Measurements from ENCODE around the gene ATP1A4.
A peak's percentile ranks its signal among the peaks of the same experiment; 100 is the strongest.

ATP1A4 gene

GRCh38 chr1:160207771-160208556 lies 56.6 kb downstream of the ATP1A4 start:
- no peak for DNase-seq

- DNase-seq: no peak
These were observed 57.3 kb downstream of the ATP1A4 start for GRCh38 chr1:160208557-160209320.

- DNase-seq: peak; percentile 38
These were observed 58.1 kb downstream of the ATP1A4 start for GRCh38 chr1:160209321-160210046.

- peak; percentile 33 for DNase-seq
These were observed 59.2 kb downstream of the ATP1A4 start for GRCh38 chr1:160210561-160210960.

GRCh38 chr1:160211046-160211790 lies 59.8 kb downstream of the ATP1A4 start:
- peak; percentile 43 for DNase-seq

GRCh38 chr1:160214481-160215140 lies 63.2 kb downstream of the ATP1A4 start:
- DNase-seq: no peak

- DNase-seq: no peak
These were observed 64.9 kb downstream of the ATP1A4 start for GRCh38 chr1:160216301-160216700.

GRCh38 chr1:160217481-160218051 lies 66.2 kb downstream of the ATP1A4 start:
- no peak for DNase-seq

- DNase-seq: peak; percentile 84
These were observed 67.9 kb downstream of the ATP1A4 start for GRCh38 chr1:160219062-160219929.

GRCh38 chr1:160220301-160220700 lies 68.9 kb downstream of the ATP1A4 start:
- DNase-seq: no peak

GRCh38 chr1:160221089-160221488 lies 69.7 kb downstream of the ATP1A4 start:
- no peak for DNase-seq

- no peak for DNase-seq
These were observed 71.1 kb downstream of the ATP1A4 start for GRCh38 chr1:160222546-160222945.

- DNase-seq: no peak
These were observed 73.2 kb downstream of the ATP1A4 start for GRCh38 chr1:160224606-160225005.

- DNase-seq: no peak
These were observed 73.9 kb downstream of the ATP1A4 start for GRCh38 chr1:160225345-160225744.

GRCh38 chr1:160226623-160227022 lies 75.2 kb downstream of the ATP1A4 start:
- DNase-seq: no peak

- DNase-seq: no peak
These were observed 75.6 kb downstream of the ATP1A4 start for GRCh38 chr1:160227034-160227433.

GRCh38 chr1:160227561-160227960 lies 76.2 kb downstream of the ATP1A4 start:
- no peak for DNase-seq

- DNase-seq: no peak
These were observed 77.0 kb downstream of the ATP1A4 start for GRCh38 chr1:160228431-160228830.

GRCh38 chr1:160232911-160233310 lies 81.5 kb downstream of the ATP1A4 start:
- DNase-seq: no peak
